ENCODE measurements around the gene DNER. TPM values are rescaled to one million over a fixed set of nuclear protein-coding genes. Genes with fewer than 3 reads are reported as not detected.
"Not testable (repeated sequence)": the region's sequence is repeated elsewhere in the genome, so short reads cannot be mapped to it uniquely, and the experiment has no call there.

Gene DNER
- total RNA-seq, 4 donors from 2014 or later = 1.5 to 13.1 (median 4.7) TPM

GRCh38 chr2:229616433-229616832 is 97.9 kb downstream of the DNER start:
- no peaks in the 10 kb centered on the region for H3K9me3 ChIP-seq
- WGBS, 2 donors = 89 to 91% methylated on average over 3 of the region's 3 CpGs
- TF ChIP-seq CTCF (IDR thresholded peaks at IDR 0.05) (no peak), EP300 (IDR thresholded peaks at IDR 0.05) (no peak), POLR2A (IDR thresholded peaks at IDR 0.05) (no peak)
- no peaks in the 10 kb centered on the region for H3K4me1 ChIP-seq
- DNase-seq (ENCODE audit: low spot score in 2 of 2) = no peak
- H3K27ac ChIP-seq = no peak overlapping the region
- no peak overlapping the region for H3K4me3 ChIP-seq
- H3K27me3 ChIP-seq = no peaks in the 10 kb centered on the region
- H3K36me3 ChIP-seq = no peaks in the 10 kb centered on the region

- not testable (repeated sequence) for H3K4me3 ChIP-seq; H3K4me1 ChIP-seq; H3K9me3 ChIP-seq; H3K27me3 ChIP-seq; H3K27ac ChIP-seq; DNase-seq (ENCODE audit: low spot score in 2 of 2); H3K36me3 ChIP-seq
- WGBS, 2 donors = 83 to 85% methylated on average over 4 of the region's 4 CpGs
Observed at GRCh38 chr2:229614021-229614420, 100.3 kb downstream of the DNER start.

- 82 to 86% methylated on average over 7 of the region's 7 CpGs for whole genome bisulfite sequencing, 2 donors
- H3K27ac ChIP-seq = no peak overlapping the region
- no peaks in the 10 kb centered on the region for H3K27me3 ChIP-seq
- DNase-seq (ENCODE audit: low spot score in 2 of 2) = no peak
- H3K4me1 ChIP-seq = no peaks in the 10 kb centered on the region
- no peaks in the 10 kb centered on the region for H3K36me3 ChIP-seq
- no peaks in the 10 kb centered on the region for H3K9me3 ChIP-seq
- no peak for TF ChIP-seq EP300 (IDR thresholded peaks at IDR 0.05)
- no peak for TF ChIP-seq CTCF (IDR thresholded peaks at IDR 0.05)
- no peak for TF ChIP-seq POLR2A (IDR thresholded peaks at IDR 0.05)
- no peak overlapping the region for H3K4me3 ChIP-seq
Observed at GRCh38 chr2:229612384-229612971, 101.9 kb downstream of the DNER start.

- no peaks in the 10 kb centered on the region for H3K27me3 ChIP-seq
- H3K36me3 ChIP-seq = no peaks in the 10 kb centered on the region
- H3K4me1 ChIP-seq = no peaks in the 10 kb centered on the region
- H3K27ac ChIP-seq = no peak overlapping the region
- no peaks in the 10 kb centered on the region for H3K9me3 ChIP-seq
- TF ChIP-seq CTCF (IDR thresholded peaks at IDR 0.05) (no peak), POLR2A (IDR thresholded peaks at IDR 0.05) (no peak), EP300 (IDR thresholded peaks at IDR 0.05) (no peak)
- WGBS, 2 donors = 89 to 92% methylated on average over 2 of the region's 2 CpGs
- no peak for DNase-seq (ENCODE audit: low spot score in 2 of 2)
- no peak overlapping the region for H3K4me3 ChIP-seq
Observed at GRCh38 chr2:229611360-229611759, 103.0 kb downstream of the DNER start.

- TF ChIP-seq EP300 (IDR thresholded peaks at IDR 0.05) (no peak), CTCF (IDR thresholded peaks at IDR 0.05) (no peak), POLR2A (IDR thresholded peaks at IDR 0.05) (no peak)
- no peak for DNase-seq (ENCODE audit: low spot score in 2 of 2)
- H3K4me1 ChIP-seq = no peaks in the 10 kb centered on the region
- no peaks in the 10 kb centered on the region for H3K9me3 ChIP-seq
- no peaks in the 10 kb centered on the region for H3K36me3 ChIP-seq
- H3K27me3 ChIP-seq = no peaks in the 10 kb centered on the region
- no peak overlapping the region for H3K4me3 ChIP-seq
- H3K27ac ChIP-seq = no peak overlapping the region
- WGBS, 2 donors = 30 to 44% methylated on average over 2 of the region's 2 CpGs
Observed at GRCh38 chr2:229610872-229611271, 103.5 kb downstream of the DNER start.

GRCh38 chr2:229610333-229610732 is 104.0 kb downstream of the DNER start:
- TF ChIP-seq CTCF (IDR thresholded peaks at IDR 0.05) (no peak), POLR2A (IDR thresholded peaks at IDR 0.05) (no peak), EP300 (IDR thresholded peaks at IDR 0.05) (no peak)
- H3K36me3 ChIP-seq = no peaks in the 10 kb centered on the region
- 86 to 94% methylated on average over 12 of the region's 12 CpGs for WGBS, 2 donors

More at GRCh38 chr2:229610333-229610732, 104.0 kb downstream of the DNER start:
- Histone ChIP-seq H3K4me3 (no peak overlapping the region), H3K4me1 (no peaks in the 10 kb centered on the region), H3K9me3 (no peaks in the 10 kb centered on the region), H3K27me3 (no peaks in the 10 kb centered on the region), H3K27ac (no peak overlapping the region)
- DNase-seq (ENCODE audit: low spot score in 2 of 2) = no peak
